Measurements from ENCODE around the gene HEATR5A.

The HEATR5A gene

GRCh38 chr14:31456841-31457664, 36.7 kb upstream of the HEATR5A start, which contains the start of gene DTD2:
Gene DTD2 (minus strand): TSS chr14:31457506. CDS start chr14:31457393, 113 bp downstream.
- peak within 1 kb of the TSS; percentile 85 for H3K4me3 ChIP-seq (replicated peaks; ENCODE audit: low read depth, low read length)
- no peaks in the 10 kb centered on the region for H3K36me3 ChIP-seq (ENCODE audit: control insufficient read depth, insufficient read depth, low read length)
- TF ChIP-seq CTCF (IDR thresholded peaks at IDR 0.05; ENCODE audit: insufficient read depth, low read length, poor library complexity, severe bottlenecking) = no peak
- peak; percentile 94 for DNase-seq (ENCODE audit: extremely low read depth, insufficient read length)
- H3K27me3 ChIP-seq (replicated peaks; ENCODE audit: control insufficient read depth, insufficient read depth, low read length) = no peaks in the 10 kb centered on the region

GRCh38 chr14:31449971-31450610, 29.7 kb upstream of the HEATR5A start:
- H3K27me3 ChIP-seq (replicated peaks; ENCODE audit: control insufficient read depth, insufficient read depth, low read length) = no peaks in the 10 kb centered on the region
- no peak for DNase-seq (ENCODE audit: extremely low read depth, insufficient read length)
- no peaks in the 10 kb centered on the region for H3K36me3 ChIP-seq (ENCODE audit: control insufficient read depth, insufficient read depth, low read length)
- TF ChIP-seq CTCF (IDR thresholded peaks at IDR 0.05; ENCODE audit: insufficient read depth, low read length, poor library complexity, severe bottlenecking) = peak; percentile 45
- no peak overlapping the region for H3K4me3 ChIP-seq (replicated peaks; ENCODE audit: low read depth, low read length)

- Histone ChIP-seq H3K27me3 (replicated peaks; ENCODE audit: control insufficient read depth, insufficient read depth, low read length) (no peaks in the 10 kb centered on the region), H3K4me3 (replicated peaks; ENCODE audit: low read depth, low read length) (no peak overlapping the region), H3K36me3 (ENCODE audit: control insufficient read depth, insufficient read depth, low read length) (no peaks in the 10 kb centered on the region)
- DNase-seq (ENCODE audit: extremely low read depth, insufficient read length) = no peak
- no peak for TF ChIP-seq CTCF (IDR thresholded peaks at IDR 0.05; ENCODE audit: insufficient read depth, low read length, poor library complexity, severe bottlenecking)
These were observed 28.8 kb upstream of the HEATR5A start for GRCh38 chr14:31449136-31449535.

- H3K36me3 ChIP-seq (ENCODE audit: control insufficient read depth, insufficient read depth, low read length) = no peaks in the 10 kb centered on the region
- TF ChIP-seq CTCF (IDR thresholded peaks at IDR 0.05; ENCODE audit: insufficient read depth, low read length, poor library complexity, severe bottlenecking) = no peak
- H3K27me3 ChIP-seq (replicated peaks; ENCODE audit: control insufficient read depth, insufficient read depth, low read length) = no peaks in the 10 kb centered on the region
- DNase-seq (ENCODE audit: extremely low read depth, insufficient read length) = no peak
- no peak overlapping the region for H3K4me3 ChIP-seq (replicated peaks; ENCODE audit: low read depth, low read length)
These were observed 25.4 kb upstream of the HEATR5A start for GRCh38 chr14:31445703-31446102.

- TF ChIP-seq CTCF (IDR thresholded peaks at IDR 0.05; ENCODE audit: insufficient read depth, low read length, poor library complexity, severe bottlenecking) = no peak
- H3K27me3 ChIP-seq (replicated peaks; ENCODE audit: control insufficient read depth, insufficient read depth, low read length) = no peaks in the 10 kb centered on the region
- no peak overlapping the region for H3K4me3 ChIP-seq (replicated peaks; ENCODE audit: low read depth, low read length)
- no peaks in the 10 kb centered on the region for H3K36me3 ChIP-seq (ENCODE audit: control insufficient read depth, insufficient read depth, low read length)
- DNase-seq (ENCODE audit: extremely low read depth, insufficient read length) = no peak
These were observed 21.9 kb upstream of the HEATR5A start for GRCh38 chr14:31442284-31442683.
